MCF 10A (cell line): ENCODE measurements around the gene PHF8. TPM values are rescaled to one million over a fixed set of nuclear protein-coding genes. Genes with fewer than 3 reads are reported as not detected.

ENCODE experiments used
- BruUV-seq: library from RNA; stranded (reverse); fragments of 400-500 nt; replicated peaks from 2 replicates; lab custom pipeline; 2021; lab: Mats Ljungman, UMichigan
- CTCF ChIA-PET: fragments of 300-600 bp; sonication (Branson Sonifier 250); formaldehyde crosslinking; extraction: SDS; loops from one replicate; lab custom pipeline; 2021; ENCODE audit warnings: antibody characterized with exemption, inconsistent platforms; lab: Yijun Ruan, JAX
- POLR2A ChIA-PET: fragments of 300-600, 350-650 bp; sonication (Branson Sonifier 250); formaldehyde crosslinking; extraction: SDS; loops from one replicate; lab custom pipeline; 2020; ENCODE audit warnings: antibody characterized with exemption, inconsistent platforms; lab: Yijun Ruan, JAX
- DNase-seq: peaks from one replicate; pipeline ENCODE4 v3.0.0-alpha.2; 2018; ENCODE audit not compliant: unreplicated experiment
- H3K27ac Mint-ChIP-seq: one replicate; pipeline ENCODE4 v1.8.0; 2022; ENCODE audit warnings: mild to moderate bottlenecking, low read depth, mixed read lengths; ENCODE audit not compliant: unreplicated experiment
- H3K27me3 Mint-ChIP-seq: one replicate; pipeline ENCODE4 v1.8.0; 2022; ENCODE audit warnings: mixed read lengths; ENCODE audit not compliant: insufficient read depth, unreplicated experiment
- H3K36me3 Mint-ChIP-seq: one replicate; pipeline ENCODE4 v1.8.0; 2022; ENCODE audit warnings: mild to moderate bottlenecking, moderate library complexity, mixed read lengths; ENCODE audit not compliant: insufficient read depth, unreplicated experiment
- H3K4me1 Mint-ChIP-seq: one replicate; pipeline ENCODE4 v1.8.0; 2022; ENCODE audit warnings: mixed read lengths; ENCODE audit not compliant: insufficient read depth, unreplicated experiment
- H3K4me3 Mint-ChIP-seq: one replicate; pipeline ENCODE4 v1.8.0; 2022; ENCODE audit warnings: mild to moderate bottlenecking, moderate library complexity, mixed read lengths; ENCODE audit not compliant: unreplicated experiment
- H3K9me3 Mint-ChIP-seq: one replicate; pipeline ENCODE4 v1.8.0; 2022; ENCODE audit warnings: mixed read lengths; ENCODE audit not compliant: unreplicated experiment
- intact Hi-C: fragments of 100-400 bp; cut with micrococcal nuclease; formaldehyde crosslinking; loops from 2 replicates; pipeline ENCODE4 v1.14.1; 2022
- total RNA-seq: library from RNA; stranded (reverse); gene quantifications from 2 replicates; pipeline ENCODE4 v1.2.3, GENCODE V29; 2022
- TF ChIP-seq, protein P1 (sequence below): fragments of 200-600 bp; IDR thresholded peaks from one replicate; pipeline ENCODE4 v1.8.0; 2022; ENCODE audit warnings: antibody characterized with exemption, mild to moderate bottlenecking; ENCODE audit not compliant: unreplicated experiment

The PHF8 gene
- total RNA-seq, 1 experiment from 2014 or later, result 22.5 TPM

DNA sequence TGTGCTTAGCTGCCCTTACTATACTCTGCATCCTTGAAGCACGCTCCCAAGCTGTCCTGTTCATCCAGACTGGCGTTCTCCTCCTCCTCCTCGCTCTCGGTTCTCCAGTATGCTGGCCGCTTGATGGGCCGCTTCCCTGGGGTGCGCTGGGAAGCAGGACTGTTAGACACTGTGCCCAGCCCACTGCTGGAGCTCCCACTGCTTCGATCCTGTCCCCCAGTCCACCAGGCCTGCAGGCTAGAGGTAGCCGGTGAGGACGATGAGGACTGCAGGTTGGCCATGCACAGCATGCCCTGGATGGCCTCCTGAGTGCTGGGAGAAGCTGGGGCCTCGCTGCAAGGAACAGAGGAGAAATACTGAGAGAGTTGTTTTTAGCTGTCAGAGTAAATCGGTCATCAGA lies 59.4 kb downstream of the PHF8 start:
- Mint-ChIP-seq H3K36me3 (peaks cover 50% of the 10 kb centered on the region), H3K4me1 (no peaks in the 10 kb centered on the region)

DNA sequence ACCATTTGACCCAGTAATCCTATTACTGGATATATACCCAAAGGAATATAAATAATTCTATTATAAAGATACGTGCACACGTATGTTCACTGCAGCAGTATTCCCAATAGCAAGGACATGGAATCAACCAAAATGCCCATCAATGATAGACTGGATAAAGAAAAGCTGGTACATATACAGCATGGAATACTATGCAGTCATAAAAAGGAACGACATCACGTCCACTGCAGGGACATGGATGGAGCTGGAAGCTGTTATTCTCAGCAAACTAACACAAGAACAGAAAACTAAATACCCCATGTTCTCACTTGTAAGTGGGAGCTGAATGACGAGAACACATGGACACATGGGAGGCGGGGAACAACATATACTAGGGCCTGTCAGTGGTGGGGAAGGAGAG lies 69.7 kb downstream of the PHF8 start:
- BruUV-seq, result no TSS peak
- intact Hi-C loops, result no loop called here
- TF ChIP-seq, protein P1, sequence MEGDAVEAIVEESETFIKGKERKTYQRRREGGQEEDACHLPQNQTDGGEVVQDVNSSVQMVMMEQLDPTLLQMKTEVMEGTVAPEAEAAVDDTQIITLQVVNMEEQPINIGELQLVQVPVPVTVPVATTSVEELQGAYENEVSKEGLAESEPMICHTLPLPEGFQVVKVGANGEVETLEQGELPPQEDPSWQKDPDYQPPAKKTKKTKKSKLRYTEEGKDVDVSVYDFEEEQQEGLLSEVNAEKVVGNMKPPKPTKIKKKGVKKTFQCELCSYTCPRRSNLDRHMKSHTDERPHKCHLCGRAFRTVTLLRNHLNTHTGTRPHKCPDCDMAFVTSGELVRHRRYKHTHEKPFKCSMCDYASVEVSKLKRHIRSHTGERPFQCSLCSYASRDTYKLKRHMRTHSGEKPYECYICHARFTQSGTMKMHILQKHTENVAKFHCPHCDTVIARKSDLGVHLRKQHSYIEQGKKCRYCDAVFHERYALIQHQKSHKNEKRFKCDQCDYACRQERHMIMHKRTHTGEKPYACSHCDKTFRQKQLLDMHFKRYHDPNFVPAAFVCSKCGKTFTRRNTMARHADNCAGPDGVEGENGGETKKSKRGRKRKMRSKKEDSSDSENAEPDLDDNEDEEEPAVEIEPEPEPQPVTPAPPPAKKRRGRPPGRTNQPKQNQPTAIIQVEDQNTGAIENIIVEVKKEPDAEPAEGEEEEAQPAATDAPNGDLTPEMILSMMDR, result no peak
- ChIA-PET CTCF (interaction anchor here (0.6 to 0.7 kb wide), 3 partner anchors 22 to 446 kb away, joined by 3 read pairs; no protein-coding TSS in a partner anchor), POLR2A (interaction anchor here (0.6 to 1.6 kb wide), 2 partner anchors 290 to 466 kb away, joined by 3 to 4 read pairs; partner anchors contain the start of gene TSR2)
- Mint-ChIP-seq H3K36me3 (peaks cover 35% of the 10 kb centered on the region), H3K27ac (no peak overlapping the region), H3K4me1 (no peaks in the 10 kb centered on the region), H3K4me3 (no peak overlapping the region), H3K27me3 (peaks cover 14% of the 10 kb centered on the region), H3K9me3 (peaks cover 15% of the 10 kb centered on the region)
- DNase-seq, result no peak

More for the DNA sequence above, 59.4 kb downstream of the PHF8 start:
- POLR2A ChIA-PET, result no interaction called here
- CTCF ChIA-PET, result interaction anchor here (0.5 kb wide), 1 partner anchor 507 kb away, joined by 3 read pairs; no protein-coding TSS in a partner anchor
- TF ChIP-seq, protein P1, result no peak
- Mint-ChIP-seq H3K27me3 (peaks cover 41% of the 10 kb centered on the region), H3K9me3 (no peaks in the 10 kb centered on the region), H3K27ac (no peak overlapping the region), H3K4me3 (no peak overlapping the region)
- intact Hi-C loops, result no loop called here
- BruUV-seq, result no TSS peak
- DNase-seq, result no peak

DNA sequence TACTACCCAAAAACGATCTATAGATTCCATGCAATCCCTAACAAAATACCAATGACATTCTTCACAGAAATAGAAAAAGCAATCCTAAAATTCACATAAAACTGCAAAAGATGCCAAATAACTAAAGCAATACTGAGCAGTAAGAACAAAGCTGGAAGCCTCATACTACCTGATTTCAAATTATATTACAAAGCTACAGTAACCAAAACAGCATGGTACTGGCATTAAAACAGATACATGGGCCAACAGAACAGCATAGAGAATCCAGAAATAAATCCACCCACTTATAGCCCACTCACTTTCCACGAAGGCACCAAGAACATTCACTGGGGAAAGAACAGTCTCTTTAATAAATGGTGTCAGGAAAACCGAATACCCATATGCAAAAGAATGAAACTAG lies 74.7 kb downstream of the PHF8 start:
- Mint-ChIP-seq H3K9me3 (peaks cover 15% of the 10 kb centered on the region), H3K27ac (no peak overlapping the region), H3K36me3 (peaks cover 37% of the 10 kb centered on the region), H3K4me1 (no peaks in the 10 kb centered on the region), H3K4me3 (no peak overlapping the region), H3K27me3 (peaks cover 14% of the 10 kb centered on the region)
- TF ChIP-seq, protein P1, result no peak
- DNase-seq, result no peak
- CTCF ChIA-PET, result no interaction called here
- POLR2A ChIA-PET, result no interaction called here
- BruUV-seq, result no TSS peak
- intact Hi-C loops, result no loop called here

DNA sequence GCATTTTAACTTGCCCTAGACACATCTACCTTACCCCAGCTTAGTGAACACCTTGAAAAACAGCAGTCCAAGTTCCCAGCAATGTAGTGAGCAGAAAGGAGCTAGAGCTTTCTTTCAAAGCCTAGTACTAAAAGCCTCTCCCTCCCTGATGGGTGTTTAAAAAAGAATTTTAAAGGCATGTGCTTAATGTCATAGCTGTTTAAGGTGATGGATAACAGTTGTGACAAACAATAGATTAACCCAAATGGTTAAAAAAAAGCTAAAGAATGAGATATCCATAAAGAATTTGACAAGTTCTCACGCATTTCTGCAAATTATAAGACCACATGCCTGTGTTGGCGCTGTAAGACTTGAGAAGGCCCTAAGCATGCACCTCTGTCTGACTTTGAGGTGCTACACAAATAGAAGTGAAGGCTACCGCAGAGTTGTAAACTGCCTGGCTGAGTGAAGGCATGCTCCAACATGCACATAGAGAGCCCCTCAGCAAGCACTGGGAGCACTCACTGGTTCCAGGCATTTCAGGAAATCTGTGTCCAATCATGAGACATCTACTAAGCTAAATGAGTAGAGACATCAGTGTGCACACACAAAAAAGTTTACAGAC lies 94.0 kb downstream of the PHF8 start:
- no peak for DNase-seq
- peaks cover 31% of the 10 kb centered on the region for H3K27me3 Mint-ChIP-seq
- TF ChIP-seq, protein P1, result no peak
- no peaks in the 10 kb centered on the region for H3K4me1 Mint-ChIP-seq
- no peak overlapping the region for H3K4me3 Mint-ChIP-seq
- CTCF ChIA-PET, result interaction anchor here (0.5 kb wide), 1 partner anchor 652 kb away, joined by 4 read pairs; no protein-coding TSS in a partner anchor
- H3K27ac Mint-ChIP-seq, result no peak overlapping the region
- BruUV-seq, result no TSS peak
- POLR2A ChIA-PET, result interaction anchor here (0.5 kb wide), 1 partner anchor 94 kb away, joined by 3 read pairs; the partner anchor contains the start of gene PHF8
- H3K36me3 Mint-ChIP-seq, result peaks cover 65% of the 10 kb centered on the region
- intact Hi-C loops, result no loop called here
- H3K9me3 Mint-ChIP-seq, result no peaks in the 10 kb centered on the region
